Tibial nerve (tissue), 4 donors: Measurements from ENCODE around the gene NUDT9.

Experiments
- EP300 ChIP-seq, 2 donors: sonication (generic); formaldehyde crosslinking; IDR thresholded peaks; one replicate each; pipeline ENCODE4 v1.6.1; 2017; ENCODE audit warnings: antibody characterized with exemption in 2 of 2, mild to moderate bottlenecking in 1 of 2
- POLR2A ChIP-seq, 2 donors: fragments of 450-650 bp; IDR thresholded peaks; one replicate each; pipeline ENCODE4 v1.6.1; 2017; ENCODE audit warnings: antibody characterized with exemption in 2 of 2, mild to moderate bottlenecking in 2 of 2, moderate library complexity in 2 of 2
- TF ChIP-seq, protein P1 (sequence below), 5 experiments: fragments of 200-600 bp in 3 of 5; fragments of 450-650 bp in 2 of 5; sonication (generic) in 3 of 5; IDR thresholded peaks; one replicate each; pipeline ENCODE4 v1.5.1; 2016 to 2019; ENCODE audit warnings: antibody characterized with exemption in 5 of 5, mild to moderate bottlenecking in 3 of 5, moderate library complexity in 2 of 5

DNA sequence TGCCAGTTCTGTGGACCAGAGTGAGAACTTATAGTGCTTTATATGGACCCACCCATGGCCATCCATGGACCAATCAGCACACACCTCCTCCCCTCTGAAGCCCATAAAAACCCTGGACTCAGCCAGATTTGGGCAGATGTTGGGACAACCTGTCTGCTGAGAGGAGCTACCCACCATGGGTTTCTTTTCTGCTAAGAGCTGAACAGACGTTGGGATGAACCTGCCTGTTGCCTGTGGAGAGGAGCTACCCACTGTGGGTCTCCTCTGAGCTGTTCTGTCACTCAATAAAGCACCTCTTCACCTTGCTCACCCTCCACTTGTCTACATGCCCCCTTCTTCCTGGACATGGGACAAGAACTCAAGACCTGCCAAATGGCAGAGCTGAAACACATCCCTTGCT, 22.4 kb upstream of the NUDT9 start:
- TF ChIP-seq, protein P1, sequence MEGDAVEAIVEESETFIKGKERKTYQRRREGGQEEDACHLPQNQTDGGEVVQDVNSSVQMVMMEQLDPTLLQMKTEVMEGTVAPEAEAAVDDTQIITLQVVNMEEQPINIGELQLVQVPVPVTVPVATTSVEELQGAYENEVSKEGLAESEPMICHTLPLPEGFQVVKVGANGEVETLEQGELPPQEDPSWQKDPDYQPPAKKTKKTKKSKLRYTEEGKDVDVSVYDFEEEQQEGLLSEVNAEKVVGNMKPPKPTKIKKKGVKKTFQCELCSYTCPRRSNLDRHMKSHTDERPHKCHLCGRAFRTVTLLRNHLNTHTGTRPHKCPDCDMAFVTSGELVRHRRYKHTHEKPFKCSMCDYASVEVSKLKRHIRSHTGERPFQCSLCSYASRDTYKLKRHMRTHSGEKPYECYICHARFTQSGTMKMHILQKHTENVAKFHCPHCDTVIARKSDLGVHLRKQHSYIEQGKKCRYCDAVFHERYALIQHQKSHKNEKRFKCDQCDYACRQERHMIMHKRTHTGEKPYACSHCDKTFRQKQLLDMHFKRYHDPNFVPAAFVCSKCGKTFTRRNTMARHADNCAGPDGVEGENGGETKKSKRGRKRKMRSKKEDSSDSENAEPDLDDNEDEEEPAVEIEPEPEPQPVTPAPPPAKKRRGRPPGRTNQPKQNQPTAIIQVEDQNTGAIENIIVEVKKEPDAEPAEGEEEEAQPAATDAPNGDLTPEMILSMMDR (IDR thresholded peaks at IDR 0.05), result no peak
- no peak for TF ChIP-seq POLR2A (IDR thresholded peaks at IDR 0.05)
- TF ChIP-seq EP300 (IDR thresholded peaks at IDR 0.05), result no peak
